K562 (cell line): ENCODE measurements around the gene ZNF48. TPM values are rescaled to one million over a fixed set of nuclear protein-coding genes. Genes with fewer than 3 reads are reported as not detected.
A peak's percentile ranks its signal among the peaks of the same experiment; 100 is the strongest.

Source experiments
- ATAC-seq: fragments of 200-7000 bp; cut with Tn5 transposase; 3 replicates; pipeline ENCODE4 v1.9.1; 2020; ENCODE audit warnings: moderate library complexity
- BruUV-seq: library from RNA; stranded (reverse); fragments of 400-500 nt; replicated peaks from 2 replicates; lab custom pipeline; 2021; lab: Mats Ljungman, UMichigan
- CTCF ChIA-PET: fragments of 300-600 bp; formaldehyde crosslinking; extraction: SDS; loops from one replicate; lab custom pipeline; 2021; ENCODE audit warnings: low intra/inter-chr PET ratio; lab: Yijun Ruan, JAX
- POLR2A ChIA-PET: fragments of 300-600, 350-650 bp; sonication (Branson Sonifier 250); formaldehyde crosslinking; extraction: SDS; loops from one replicate; lab custom pipeline; 2021; ENCODE audit warnings: antibody characterized with exemption, inconsistent platforms; lab: Yijun Ruan, JAX
- DNase-seq, 4 experiments: peaks; one replicate each; pipeline versions ENCODE4 v3.0.0 to v3.0.0-alpha.2; 2011 to 2018; ENCODE audit warnings: low spot score in 3 of 4, mixed read lengths in 3 of 4; ENCODE audit errors: extremely low read depth in 1 of 4
- FAIRE-seq: peaks from 2 replicates; lab custom pipeline; 2011; peaks lifted over from hg19 to GRCh38; lab: Jason Lieb, UNC
- H2AFZ ChIP-seq: 2 replicates; pipeline ENCODE4 v1.6.0; 2011; ENCODE audit warnings: low read depth, low read length, control low read depth, inconsistent platforms
- H3K27ac ChIP-seq: fragments of 200-600 bp; 3 replicates; pipeline ENCODE4 v1.8.0; 2011; ENCODE audit warnings: low read depth, mild to moderate bottlenecking, control low read depth, inconsistent platforms, low read length, moderate library complexity, mixed read lengths; ENCODE audit errors: extremely low read depth
- H3K27me3 ChIP-seq, 2 experiments: fragments of 300-600 bp in 1 of 2; 2 replicates in 1 of 2; 3 replicates in 1 of 2; pipeline versions ENCODE4 v1.6.0 to v1.8.0; 2011; ENCODE audit warnings: inconsistent platforms in 2 of 2, low read length in 2 of 2, mild to moderate bottlenecking in 1 of 2, mixed read lengths in 1 of 2, moderate library complexity in 1 of 2; ENCODE audit not compliant: control insufficient read depth in 2 of 2, insufficient read depth in 2 of 2
- H3K36me3 ChIP-seq: fragments of 300-600 bp; 3 replicates; pipeline ENCODE4 v1.8.0; 2011; ENCODE audit warnings: mild to moderate bottlenecking, low read length, inconsistent platforms; ENCODE audit not compliant: control insufficient read depth, insufficient read depth
- H3K4me1 ChIP-seq, 2 experiments: fragments of 200-600 bp in 1 of 2; replicated peaks in 1 of 2; 2 replicates in 1 of 2; 3 replicates in 1 of 2; pipeline versions ENCODE4 v1.5.1 to v1.8.0; 2011; ENCODE audit warnings: inconsistent platforms in 2 of 2, low read length in 2 of 2, mild to moderate bottlenecking in 1 of 2, mixed read lengths in 1 of 2, moderate library complexity in 1 of 2; ENCODE audit not compliant: control insufficient read depth in 2 of 2, insufficient read depth in 2 of 2
- H3K4me2 ChIP-seq: 2 replicates; pipeline ENCODE4 v1.6.1; 2011; ENCODE audit warnings: low read length, control low read depth, inconsistent platforms, mixed read lengths; ENCODE audit not compliant: insufficient read depth
- H3K4me3 ChIP-seq: fragments of 200-600 bp; sonication (generic), shearing (Covaris generic); 2 replicates; pipeline ENCODE4 v1.5.1; 2016; ENCODE audit warnings: control low read depth, inconsistent platforms
- H3K79me2 ChIP-seq: fragments of 200-600 bp; 3 replicates; pipeline ENCODE4 v1.8.0; 2011; ENCODE audit warnings: low read length, inconsistent platforms; ENCODE audit not compliant: control insufficient read depth, insufficient read depth
- H3K9ac ChIP-seq, 2 experiments: 2 replicates each; pipeline versions ENCODE4 v1.6.0 to v1.6.1; 2011; ENCODE audit warnings: low read depth in 2 of 2, low read length in 2 of 2, control low read depth in 1 of 2, inconsistent platforms in 1 of 2, mild to moderate bottlenecking in 1 of 2, mixed read lengths in 1 of 2; ENCODE audit not compliant: insufficient read depth in 1 of 2
- H3K9me1 ChIP-seq: one replicate; pipeline ENCODE4 v1.6.0; 2011; ENCODE audit warnings: inconsistent platforms, mild to moderate bottlenecking, low read length, moderate library complexity; ENCODE audit not compliant: control insufficient read depth, insufficient read depth
- H3K9me3 ChIP-seq: replicated peaks from 2 replicates; pipeline ENCODE4 v1.5.1; 2011; ENCODE audit warnings: low read depth, low read length, inconsistent platforms; ENCODE audit not compliant: control insufficient read depth, insufficient read depth
- H4K20me1 ChIP-seq: replicated peaks from 2 replicates; pipeline ENCODE4 v1.6.1; 2011; ENCODE audit warnings: low read length, inconsistent platforms, mixed read lengths; ENCODE audit not compliant: control insufficient read depth, insufficient read depth
- ARID4B ChIP-seq: sonication (generic); formaldehyde crosslinking; IDR thresholded peaks from 2 replicates; pipeline ENCODE4 v1.8.0; 2022; ENCODE audit warnings: mild to moderate bottlenecking, missing genetic modification reagents
- GTF2A2 ChIP-seq: IDR thresholded peaks from 2 replicates; pipeline ENCODE4 v1.6.1; 2016; ENCODE audit warnings: mild to moderate bottlenecking, missing genetic modification characterization, missing compliant biosample characterization
- ILK ChIP-seq: fragments of 450-650 bp; IDR thresholded peaks from 2 replicates; pipeline ENCODE4 v1.6.1; 2016; ENCODE audit warnings: missing genetic modification characterization, low read depth, mild to moderate bottlenecking, missing compliant biosample characterization, moderate library complexity, borderline replicate concordance
- KAT7 ChIP-seq: sonication (generic); formaldehyde crosslinking; IDR thresholded peaks from 2 replicates; pipeline ENCODE4 v1.8.0; 2022; ENCODE audit warnings: missing genetic modification reagents, mild to moderate bottlenecking, borderline replicate concordance
- NFIC ChIP-seq: fragments of 450-650 bp; IDR thresholded peaks from 2 replicates; pipeline ENCODE4 v1.6.1; 2017; ENCODE audit warnings: mild to moderate bottlenecking, inconsistent platforms
- POLR3A ChIP-seq: IDR thresholded peaks from 2 replicates; pipeline ENCODE4 v1.6.1; 2011; ENCODE audit warnings: borderline replicate concordance, mild to moderate bottlenecking, moderate library complexity; ENCODE audit not compliant: insufficient read length, insufficient read depth; ENCODE audit errors: extremely low read depth
- SNRNP70 ChIP-seq: fragments of 200-400 bp; formaldehyde crosslinking; optimal IDR thresholded peaks from 2 replicates; pipeline ENCODE3; 2017; ENCODE audit warnings: low read depth, low read length
- TCF7L2 ChIP-seq: fragments of 150-350 bp; IDR thresholded peaks from 2 replicates; pipeline ENCODE4 v1.6.1; 2016; ENCODE audit warnings: low read depth, mild to moderate bottlenecking, low read length, moderate library complexity
- WGBS: fragments of 100-300 bp; shearing (Covaris generic); methylation state at CpG from one replicate; pipeline ENCODE4 v1.1.6; 2016; ENCODE audit warnings: low coverage, mixed read lengths; ENCODE audit not compliant: insufficient coverage; ENCODE audit errors: missing lambda C conversion rate; 5-methylcytosine and 5-hydroxymethylcytosine counted together
- in situ Hi-C: fragments of 300-500 bp; cut with MboI; formaldehyde crosslinking; loops from 4 replicates; pipeline ENCODE4 v1.15.0; 2018; ENCODE audit warnings: inconsistent platforms, mixed read lengths
- intact Hi-C: fragments of 100-400 bp; cut with micrococcal nuclease; formaldehyde crosslinking; loops from 2 replicates; pipeline ENCODE4 v1.14.2; 2022
- polyA plus RNA-seq, 8 experiments: library from polyadenylated mRNA; depleted of rRNA in 4 of 8; stranded (reverse) in 5 of 8; unstranded in 3 of 8; fragments of >200 nt; fragmentation: Nextera tagmentation in 2 of 8; fragmentation: Illumina TruSeq in 1 of 8; extraction: Ambion mirVana in 2 of 8; extraction: Trizol in 1 of 8; gene quantifications; 2 replicates each; pipeline versions ENCODE4 v1.2.1 to v1.2.3, GENCODE V29; 2011 to 2014; ENCODE audit warnings: inconsistent platforms in 1 of 8, missing spikeins in 1 of 8
- total RNA-seq, 7 experiments: library from RNA; depleted of rRNA in 6 of 7; stranded (reverse); fragments of >200 nt in 6 of 7; fragmentation: Illumina TruSeq in 2 of 7; extraction: Trizol in 2 of 7; gene quantifications; 2 replicates each; pipeline versions ENCODE4 v1.2.1 to v1.2.3, GENCODE V29; 2011 to 2021; ENCODE audit warnings: low replicate concordance in 1 of 7

Gene ZNF48
- total and polyA plus RNA-seq, 9 of the 15 experiments (the other 6 are each of a cell fraction or from before 2014, with no cell fraction given) = 0.38 to 11.6 (median 4.7) TPM

GRCh38 chr16:30372038-30372712 is 23.0 kb upstream of the ZNF48 start:
- H4K20me1 ChIP-seq = peaks cover 23% of the 10 kb centered on the region
- peaks cover 29% of the 10 kb centered on the region for H3K79me2 ChIP-seq
- in situ Hi-C loops = loop anchor here (25.0 kb wide), 1 partner anchor 910 kb away; the partner anchor contains the start of genes BOLA2, SLX1B and SULT1A4
- ChIA-PET CTCF (no interaction called here), POLR2A (interaction anchor here (0.6 to 6.3 kb wide), 5 partner anchors 9 to 36 kb away, joined by 3 to 77 read pairs (median 3); partner anchors contain the start of genes CD2BP2 and ZNF771)
- TF ChIP-seq SNRNP70 (no peak), NFIC (peak; percentile 76)
- no peaks in the 10 kb centered on the region for H3K9me3 ChIP-seq
- DNase-seq (no peak), FAIRE-seq (no peak), ATAC-seq (no peak)
- H3K4me3 ChIP-seq = no peak overlapping the region
- 48% methylated on average over 3 of the region's 6 CpGs for WGBS
- H3K9me1 ChIP-seq = peaks cover 5% of the 10 kb centered on the region
- intact Hi-C loops = loop anchor here (5.0 to 10.0 kb wide), 2 partner anchors 35 to 307 kb away; partner anchors contain the start of genes ALDOA and ZNF771
- H3K4me2 ChIP-seq = peak overlapping the region; percentile 84; the same call in 1 of the 2 replicates
- peak overlapping the region; percentile 34; the same call in 2 of the 3 replicates for H3K27ac ChIP-seq
- peak overlapping the region; percentile 82 for H2AFZ ChIP-seq
- H3K36me3 ChIP-seq = peaks cover 6% of the 10 kb centered on the region; the same call in 2 of the 3 replicates
- peak overlapping the region; percentile 74 to 84 for H3K9ac ChIP-seq
- no TSS peak for BruUV-seq
- no peaks in the 10 kb centered on the region for H3K27me3 ChIP-seq
- H3K4me1 ChIP-seq = peaks cover 35 to 56% of the 10 kb centered on the region in 2 experiments

GRCh38 chr16:30372725-30373124 is 22.5 kb upstream of the ZNF48 start:
- Histone ChIP-seq H3K4me1 (peaks cover 33 to 57% of the 10 kb centered on the region in 2 experiments), H3K36me3 (0 out of 3 replicates have a peak, but pooled peaks cover under 1% of the 10 kb centered on the region), H3K4me2 (no peak overlapping the region), H3K9ac (peak overlapping the region; percentile 74 to 84; a peak in 3 of 4 replicates), H3K79me2 (peaks cover 23% of the 10 kb centered on the region), H2AFZ (peak overlapping the region; percentile 27; the same call in 1 of the 2 replicates), H3K27ac (no peak overlapping the region), H3K4me3 (no peak overlapping the region), H3K9me1 (no peaks in the 10 kb centered on the region), H3K27me3 (no peaks in the 10 kb centered on the region), H3K9me3 (no peaks in the 10 kb centered on the region), H4K20me1 (peaks cover 18% of the 10 kb centered on the region)
- POLR2A ChIA-PET = interaction anchor here (0.6 to 0.9 kb wide), 2 partner anchors 8 to 35 kb away, joined by 3 read pairs; partner anchors contain the start of gene ZNF771
- WGBS = 89% methylated on average over 4 of the region's 5 CpGs
- intact Hi-C loops = loop anchor here (5.0 to 10.0 kb wide), 2 partner anchors 35 to 308 kb away; partner anchors contain the start of genes ALDOA and ZNF771
- DNase-seq (no peak), FAIRE-seq (no peak), ATAC-seq (no peak)
- CTCF ChIA-PET = no interaction called here
- in situ Hi-C loops = loop anchor here (25.0 kb wide), 1 partner anchor 910 kb away; the partner anchor contains the start of genes BOLA2, SLX1B and SULT1A4
- no TSS peak for BruUV-seq
- no peak for TF ChIP-seq GTF2A2 (tag)
- no peak for TF ChIP-seq KAT7 (CRISPR knock-in tag)
- no peak for TF ChIP-seq POLR3A
- no peak for TF ChIP-seq ILK (tag)
- TF ChIP-seq ARID4B = 0 out of 2 replicates have a peak, but pooled peaks have one; percentile 22
- TF ChIP-seq TCF7L2 = no peak
- TF ChIP-seq NFIC = 0 out of 2 replicates have a peak, but pooled peaks have one; percentile 3
